K562 (cell line): ENCODE data around the gene SARS1. TPM values are rescaled to one million over a fixed set of nuclear protein-coding genes. Genes with fewer than 3 reads are reported as not detected.

ENCODE experiments used
- BHLHE40 ChIP-seq: IDR thresholded peaks from 2 replicates; pipeline ENCODE4 v1.6.1; 2011; ENCODE audit warnings: low read length, improper control_type of control experiment
- DMBX1 ChIP-seq: fragments of 250-450 bp; sonication (Bioruptor Pico); IDR thresholded peaks from 2 replicates; pipeline ENCODE4 v1.8.0; 2022; ENCODE audit warnings: inconsistent platforms, mild to moderate bottlenecking, moderate library complexity, borderline replicate concordance
- GABPA ChIP-seq: fragments of 200-800 bp; sonication (Bioruptor generic); conservative IDR thresholded peaks from 2 replicates; pipeline ENCODE4 v1.6.1; 2016; ENCODE audit warnings: low read depth, missing genetic modification characterization, missing compliant biosample characterization
- MNT ChIP-seq, 2 experiments: fragments of 450-650 bp; conservative IDR thresholded peaks; 2 replicates each; pipeline ENCODE4 v1.6.1; 2017; ENCODE audit warnings: mild to moderate bottlenecking in 2 of 2, moderate library complexity in 2 of 2
- RBM39 ChIP-seq: fragments of 200-400 bp; formaldehyde crosslinking; optimal IDR thresholded peaks from 2 replicates; pipeline ENCODE3; 2018; ENCODE audit warnings: low read depth, low read length
- TEAD4 ChIP-seq, 2 experiments: sonication (generic) in 1 of 2; formaldehyde crosslinking in 1 of 2; IDR thresholded peaks; 2 replicates each; pipeline versions ENCODE4 v1.6.1 to v1.8.0; 2012 to 2022; ENCODE audit warnings: borderline replicate concordance in 1 of 2, inconsistent platforms in 1 of 2, low read length in 1 of 2, mild to moderate bottlenecking in 1 of 2, missing genetic modification reagents in 1 of 2
- ZNF655 ChIP-seq: fragments of 250-450 bp; sonication (Bioruptor Pico); IDR thresholded peaks from 2 replicates; pipeline ENCODE4 v1.5.0; 2021
- polyA plus RNA-seq, 8 experiments: library from polyadenylated mRNA; depleted of rRNA in 4 of 8; stranded (reverse) in 5 of 8; unstranded in 3 of 8; fragments of >200 nt; fragmentation: Nextera tagmentation in 2 of 8; fragmentation: Illumina TruSeq in 1 of 8; extraction: Ambion mirVana in 2 of 8; extraction: Trizol in 1 of 8; gene quantifications; 2 replicates each; pipeline versions ENCODE4 v1.2.1 to v1.2.3, GENCODE V29; 2011 to 2014; ENCODE audit warnings: inconsistent platforms in 1 of 8, missing spikeins in 1 of 8
- total RNA-seq, 7 experiments: library from RNA; depleted of rRNA in 6 of 7; stranded (reverse); fragments of >200 nt in 6 of 7; fragmentation: Illumina TruSeq in 2 of 7; extraction: Trizol in 2 of 7; gene quantifications; 2 replicates each; pipeline versions ENCODE4 v1.2.1 to v1.2.3, GENCODE V29; 2011 to 2021; ENCODE audit warnings: low replicate concordance in 1 of 7
- TF ChIP-seq, protein P1 (sequence below), 2 experiments: fragments of 250-450 bp in 1 of 2; fragments of 450-650 bp in 1 of 2; sonication (Bioruptor Pico) in 1 of 2; IDR thresholded peaks; 2 replicates each; pipeline versions ENCODE4 v1.6.1 to v1.8.0; 2016 to 2021; ENCODE audit warnings: mild to moderate bottlenecking in 2 of 2, moderate library complexity in 2 of 2, missing compliant biosample characterization in 1 of 2, missing genetic modification characterization in 1 of 2

SARS1 gene
- total and polyA plus RNA-seq, 9 of the 15 experiments (the other 6 are each of a cell fraction or from before 2014, with no cell fraction given), result 221 to 623 (median 254) TPM

DNA sequence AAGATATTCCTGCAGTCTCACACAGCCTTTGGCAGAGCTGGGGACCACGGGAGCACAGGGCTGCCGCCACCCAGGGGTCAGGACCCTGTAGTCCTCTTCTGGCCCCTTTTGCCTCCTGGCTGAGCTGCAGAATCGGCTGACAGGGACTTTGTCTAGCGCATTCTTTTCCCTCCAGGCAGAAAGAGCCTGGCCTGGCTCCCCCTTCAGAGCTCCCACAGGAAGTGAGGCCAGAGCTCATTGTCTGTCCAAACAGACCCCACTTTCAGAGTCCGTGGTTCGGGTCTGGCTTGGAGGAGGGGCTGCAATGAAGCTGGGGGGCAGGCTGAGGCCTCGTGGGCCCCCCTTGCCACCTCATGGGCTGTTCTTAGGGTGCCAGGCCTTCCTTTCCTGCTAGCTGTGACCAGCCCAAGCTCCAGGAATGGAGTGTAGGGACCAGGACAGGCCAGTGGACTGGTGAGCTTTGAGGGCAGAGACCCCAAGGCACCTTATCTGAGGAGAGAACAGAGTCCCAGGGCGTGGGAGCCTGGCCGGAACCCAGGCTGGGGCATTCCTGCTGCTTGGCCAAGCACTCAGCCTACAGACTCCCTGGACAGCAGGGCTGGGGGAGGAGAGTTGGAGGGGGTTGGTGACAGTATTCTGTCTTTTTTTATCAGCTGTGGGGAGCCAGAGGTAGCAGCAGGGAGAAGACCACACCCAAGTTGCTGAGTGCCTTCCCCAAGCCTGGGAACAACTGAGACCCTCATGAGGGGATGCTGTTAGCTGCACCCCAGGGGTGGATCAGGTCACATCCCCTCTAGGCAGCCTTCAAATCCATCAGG, 40.3 kb downstream of the SARS1 start (continued):
- TF ChIP-seq MNT (conservative IDR thresholded peaks at IDR 0.05) (no peak), DMBX1 (peak; percentile 19; the same call in 1 of the 2 replicates), GABPA (tag) (no peak), ZNF655 (CRISPR knock-in tag) (no peak), TEAD4 (IDR thresholded peaks at IDR 0.05; ENCODE audit: low read length) (peak; percentile 17; the same call in 1 of the 2 replicates), TEAD4 (CRISPR knock-in tag; IDR thresholded peaks at IDR 0.05; ENCODE audit: borderline replicate concordance) (no peak), BHLHE40 (no peak), RBM39 (no peak)
- TF ChIP-seq, protein P1, sequence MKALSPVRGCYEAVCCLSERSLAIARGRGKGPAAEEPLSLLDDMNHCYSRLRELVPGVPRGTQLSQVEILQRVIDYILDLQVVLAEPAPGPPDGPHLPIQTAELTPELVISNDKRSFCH (CRISPR knock-in tag; IDR thresholded peaks at IDR 0.05), result no peak
- TF ChIP-seq, protein P1 (tag; IDR thresholded peaks at IDR 0.05), result peak; percentile 38; the same call in 1 of the 2 replicates
